ENCODE data around the gene STAB2.

The STAB2 gene

GRCh38 chr12:103668520-103668919 lies 81.4 kb downstream of the STAB2 start:
- TF ChIP-seq FOXP2 (optimal IDR thresholded peaks at IDR 0.05; ENCODE audit: borderline replicate concordance, extremely low read depth, extremely low read length, insufficient read depth) (no peak), REST (IDR thresholded peaks at IDR 0.05; ENCODE audit: insufficient read depth in 1 of 2, low read depth in 2 of 2, low read length in 2 of 2) (no peak), TAF1 (IDR thresholded peaks at IDR 0.05; ENCODE audit: borderline replicate concordance, insufficient read depth, low read length) (no peak)

GRCh38 chr12:103671367-103671766 lies 84.3 kb downstream of the STAB2 start:
- TF ChIP-seq REST (IDR thresholded peaks at IDR 0.05; ENCODE audit: insufficient read depth in 1 of 2, low read depth in 2 of 2, low read length in 2 of 2) (no peak), TAF1 (IDR thresholded peaks at IDR 0.05; ENCODE audit: borderline replicate concordance, insufficient read depth, low read length) (no peak), FOXP2 (optimal IDR thresholded peaks at IDR 0.05; ENCODE audit: borderline replicate concordance, extremely low read depth, extremely low read length, insufficient read depth) (no peak), SIN3A (IDR thresholded peaks at IDR 0.05; ENCODE audit: borderline replicate concordance, insufficient read depth, low read length) (no peak), POLR2AphosphoS5 (IDR thresholded peaks at IDR 0.05; ENCODE audit: low read depth, low read length) (no peak)

GRCh38 chr12:103672401-103673119 lies 85.5 kb downstream of the STAB2 start:
- no peak for TF ChIP-seq POLR2AphosphoS5 (IDR thresholded peaks at IDR 0.05; ENCODE audit: low read depth, low read length)
- TF ChIP-seq TAF1 (IDR thresholded peaks at IDR 0.05; ENCODE audit: borderline replicate concordance, insufficient read depth, low read length) = no peak
- no peak for TF ChIP-seq SIN3A (IDR thresholded peaks at IDR 0.05; ENCODE audit: borderline replicate concordance, insufficient read depth, low read length)
- no peak for TF ChIP-seq REST (IDR thresholded peaks at IDR 0.05; ENCODE audit: insufficient read depth in 1 of 2, low read depth in 2 of 2, low read length in 2 of 2)
- no peak for TF ChIP-seq FOXP2 (optimal IDR thresholded peaks at IDR 0.05; ENCODE audit: borderline replicate concordance, extremely low read depth, extremely low read length, insufficient read depth)

GRCh38 chr12:103673487-103673886 lies 86.4 kb downstream of the STAB2 start:
- TF ChIP-seq FOXP2 (optimal IDR thresholded peaks at IDR 0.05; ENCODE audit: borderline replicate concordance, extremely low read depth, extremely low read length, insufficient read depth) (no peak), POLR2AphosphoS5 (IDR thresholded peaks at IDR 0.05; ENCODE audit: low read depth, low read length) (no peak), SIN3A (IDR thresholded peaks at IDR 0.05; ENCODE audit: borderline replicate concordance, insufficient read depth, low read length) (no peak), TAF1 (IDR thresholded peaks at IDR 0.05; ENCODE audit: borderline replicate concordance, insufficient read depth, low read length) (no peak)

- TF ChIP-seq SIN3A (IDR thresholded peaks at IDR 0.05; ENCODE audit: borderline replicate concordance, insufficient read depth, low read length) (no peak), FOXP2 (optimal IDR thresholded peaks at IDR 0.05; ENCODE audit: borderline replicate concordance, extremely low read depth, extremely low read length, insufficient read depth) (no peak), TAF1 (IDR thresholded peaks at IDR 0.05; ENCODE audit: borderline replicate concordance, insufficient read depth, low read length) (no peak), REST (IDR thresholded peaks at IDR 0.05; ENCODE audit: insufficient read depth in 1 of 2, low read depth in 2 of 2, low read length in 2 of 2) (no peak), POLR2AphosphoS5 (IDR thresholded peaks at IDR 0.05; ENCODE audit: low read depth, low read length) (no peak)
Observed at GRCh38 chr12:103673891-103674375, 86.9 kb downstream of the STAB2 start.
